HepG2 (cell line): Measurements from ENCODE around the gene PERP. TPM values are rescaled to one million over a fixed set of nuclear protein-coding genes. Genes with fewer than 3 reads are reported as not detected.

Experiments used
- AHR ChIP-seq: IDR thresholded peaks from 2 replicates; pipeline ENCODE4 v1.6.1; 2018; ENCODE audit warnings: missing genetic modification reagents, missing compliant biosample characterization
- DMAP1 ChIP-seq: IDR thresholded peaks from 2 replicates; pipeline ENCODE4 v1.6.1; 2016
- DRAP1 ChIP-seq: IDR thresholded peaks from 2 replicates; pipeline ENCODE4 v1.6.1; 2016; ENCODE audit warnings: missing genetic modification reagents, missing compliant biosample characterization
- ERF ChIP-seq: IDR thresholded peaks from 2 replicates; pipeline ENCODE4 v1.6.1; 2018; ENCODE audit warnings: missing biosample characterization, missing genetic modification reagents
- HOMEZ ChIP-seq: IDR thresholded peaks from 2 replicates; pipeline ENCODE4 v1.6.1; 2016; ENCODE audit warnings: low read depth
- KDM1A ChIP-seq: IDR thresholded peaks from 2 replicates; pipeline ENCODE4 v1.6.1; 2016; ENCODE audit warnings: missing compliant biosample characterization
- KDM3A ChIP-seq: IDR thresholded peaks from 2 replicates; pipeline ENCODE4 v1.6.1; 2018; ENCODE audit warnings: low read depth, missing compliant biosample characterization
- MAX ChIP-seq: IDR thresholded peaks from 2 replicates; pipeline ENCODE4 v1.6.1; 2012; ENCODE audit warnings: inconsistent platforms
- MXI1 ChIP-seq: IDR thresholded peaks from 3 replicates; pipeline ENCODE4 v1.6.1; 2012; ENCODE audit warnings: low read depth, low read length, inconsistent platforms, borderline replicate concordance
- NR3C1 ChIP-seq: sonication (generic); formaldehyde crosslinking; IDR thresholded peaks from 2 replicates; pipeline ENCODE4 v1.4.0; 2020; ENCODE audit warnings: missing genetic modification reagents
- PLSCR1 ChIP-seq: sonication (generic); formaldehyde crosslinking; IDR thresholded peaks from 2 replicates; pipeline ENCODE4 v1.5.0; 2020; ENCODE audit warnings: missing genetic modification reagents, mild to moderate bottlenecking, borderline replicate concordance
- SP2 ChIP-seq: sonication (generic); formaldehyde crosslinking; IDR thresholded peaks from 2 replicates; pipeline ENCODE4 v1.5.1; 2020; ENCODE audit warnings: mild to moderate bottlenecking, missing genetic modification reagents
- TCF7 ChIP-seq: sonication (generic); IDR thresholded peaks from 2 replicates; pipeline ENCODE4 v1.6.1; 2016; ENCODE audit warnings: antibody characterized with exemption, low read depth
- TERF1 ChIP-seq: sonication (generic); formaldehyde crosslinking; IDR thresholded peaks from 2 replicates; pipeline ENCODE4 v1.8.0; 2022; ENCODE audit warnings: mild to moderate bottlenecking, missing genetic modification reagents, moderate library complexity
- ZBTB25 ChIP-seq: IDR thresholded peaks from 2 replicates; pipeline ENCODE4 v1.6.1; 2018; ENCODE audit warnings: missing genetic modification reagents
- ZFAT ChIP-seq: sonication (generic); formaldehyde crosslinking; conservative IDR thresholded peaks from 2 replicates; pipeline ENCODE4 v1.8.1; 2023; ENCODE audit warnings: missing genetic modification reagents, inconsistent platforms
- ZNF501 ChIP-seq: sonication (generic); formaldehyde crosslinking; IDR thresholded peaks from 2 replicates; pipeline ENCODE4 v1.5.1; 2020; ENCODE audit warnings: mild to moderate bottlenecking, moderate library complexity, missing genetic modification reagents
- ZNF510 ChIP-seq: sonication (generic); formaldehyde crosslinking; IDR thresholded peaks from 2 replicates; pipeline ENCODE4 v1.4.0; 2020; ENCODE audit warnings: low read depth, mild to moderate bottlenecking, missing genetic modification reagents
- ZNF570 ChIP-seq: sonication (generic); formaldehyde crosslinking; IDR thresholded peaks from 2 replicates; pipeline ENCODE4 v1.4.0; 2020; ENCODE audit warnings: mild to moderate bottlenecking, missing genetic modification reagents, borderline replicate concordance
- ZNF607 ChIP-seq: sonication (generic); formaldehyde crosslinking; IDR thresholded peaks from 2 replicates; pipeline ENCODE4 v1.5.1; 2020; ENCODE audit warnings: missing genetic modification reagents, mild to moderate bottlenecking, borderline replicate concordance
- ZNF616 ChIP-seq: sonication (generic); formaldehyde crosslinking; IDR thresholded peaks from 2 replicates; pipeline ENCODE4 v1.5.0; 2020; ENCODE audit warnings: low read depth, mild to moderate bottlenecking, missing genetic modification reagents
- ZNF761 ChIP-seq: sonication (generic); formaldehyde crosslinking; conservative IDR thresholded peaks from 2 replicates; pipeline ENCODE4 v1.4.0; 2020; ENCODE audit warnings: mild to moderate bottlenecking, missing genetic modification reagents
- ZNF770 ChIP-seq: sonication (generic); formaldehyde crosslinking; IDR thresholded peaks from 2 replicates; pipeline ENCODE4 v1.5.0; 2020; ENCODE audit warnings: mild to moderate bottlenecking, missing genetic modification reagents
- polyA plus RNA-seq, 8 experiments: library from polyadenylated mRNA; depleted of rRNA in 3 of 8; stranded (reverse) in 7 of 8; unstranded in 1 of 8; fragments of >200 nt; fragmentation: Illumina TruSeq in 4 of 8; extraction: Trizol in 4 of 8; gene quantifications; 2 replicates each; pipeline versions ENCODE4 v1.2.1 to v1.2.3, GENCODE V29; 2011 to 2016; ENCODE audit warnings: low read depth in 4 of 8, missing spikeins in 1 of 8, mixed read lengths in 1 of 8; ENCODE audit not compliant: insufficient read depth in 1 of 8
- total RNA-seq, 5 experiments: library from RNA; depleted of rRNA; stranded (reverse); fragments of >200 nt; fragmentation: Illumina TruSeq; extraction: Trizol; gene quantifications; 2 replicates each; pipeline ENCODE4 v1.2.3, GENCODE V29; 2016; ENCODE audit warnings: low read depth in 1 of 5

Gene PERP
- total and polyA plus RNA-seq, 2 of the 13 experiments (the other 11 are each of a cell fraction or from before 2014, with no cell fraction given), result 26.0 to 53.0 TPM

GRCh38 chr6:138115877-138116660, 8.8 kb upstream of the PERP start (continued):
- TF ChIP-seq ZBTB25, result no peak
- peak; percentile 25; the same call in 1 of the 2 replicates for TF ChIP-seq MAX
- TF ChIP-seq AHR, result no peak
- no peak for TF ChIP-seq ZNF607 (CRISPR knock-in tag)
- 0 out of 2 replicates have a peak, but pooled peaks have one; percentile 57 for TF ChIP-seq KDM1A (CRISPR knock-in tag)
- TF ChIP-seq PLSCR1 (CRISPR knock-in tag), result no peak
- peak; percentile 45; the same call in 1 of the 2 replicates for TF ChIP-seq DRAP1
- peak; percentile 55; the same call in 1 of the 3 replicates for TF ChIP-seq MXI1
- no peak for TF ChIP-seq TCF7
- TF ChIP-seq SP2 (CRISPR knock-in tag), result no peak
- TF ChIP-seq ZNF510 (CRISPR knock-in tag), result no peak
- TF ChIP-seq KDM3A, result 0 out of 2 replicates have a peak, but pooled peaks have one; percentile 45
- TF ChIP-seq HOMEZ (CRISPR knock-in tag), result 0 out of 2 replicates have a peak, but pooled peaks have one; percentile 44
- TF ChIP-seq ZNF770, result peak; percentile 97
- peak; percentile 32; the same call in 1 of the 2 replicates for TF ChIP-seq ZNF501 (CRISPR knock-in tag)
- TF ChIP-seq ZNF761 (CRISPR knock-in tag), result no peak
- 0 out of 2 replicates have a peak, but pooled peaks have one; percentile 34 for TF ChIP-seq DMAP1 (CRISPR knock-in tag)
- TF ChIP-seq TERF1 (CRISPR knock-in tag), result no peak
- no peak for TF ChIP-seq ZNF570 (CRISPR knock-in tag)
- TF ChIP-seq ZNF616, result no peak
- TF ChIP-seq NR3C1 (CRISPR knock-in tag), result no peak
- peak; percentile 71 for TF ChIP-seq ERF
- TF ChIP-seq ZFAT (CRISPR knock-in tag), result no peak
